Measurements from ENCODE around the gene FILIP1.

The FILIP1 gene

GRCh38 chr6:75283907-75284631 lies 209.5 kb downstream of the FILIP1 start:
- TF ChIP-seq CTCF (IDR thresholded peaks at IDR 0.05; ENCODE audit: extremely low read depth, insufficient read depth, missing control alignments), result no peak
- DNase-seq (ENCODE audit: low spot score), result no peak
- in situ Hi-C loops (cut with MboI; ENCODE audit: low pct_unique_long_range_greater_than_20kb, low sequenced_read_pairs, unreplicated experiment), result loop anchor here (25.0 kb wide), 1 partner anchor 253 kb away; no protein-coding TSS in a partner anchor

- DNase-seq (ENCODE audit: low spot score), result no peak
Observed at GRCh38 chr6:75282706-75283105, 210.9 kb downstream of the FILIP1 start.

GRCh38 chr6:75281653-75282052 lies 211.9 kb downstream of the FILIP1 start:
- peak; percentile 25 for DNase-seq (ENCODE audit: low spot score)
- no peak for TF ChIP-seq CTCF (IDR thresholded peaks at IDR 0.05; ENCODE audit: extremely low read depth, insufficient read depth, missing control alignments)
- in situ Hi-C loops (cut with MboI; ENCODE audit: low pct_unique_long_range_greater_than_20kb, low sequenced_read_pairs, unreplicated experiment), result loop anchor here (25.0 kb wide), 1 partner anchor 256 kb away; no protein-coding TSS in a partner anchor

More at GRCh38 chr6:75282706-75283105, 210.9 kb downstream of the FILIP1 start:
- TF ChIP-seq CTCF (IDR thresholded peaks at IDR 0.05; ENCODE audit: extremely low read depth, insufficient read depth, missing control alignments), result no peak
- in situ Hi-C loops (cut with MboI; ENCODE audit: low pct_unique_long_range_greater_than_20kb, low sequenced_read_pairs, unreplicated experiment), result loop anchor here (25.0 kb wide), 1 partner anchor 255 kb away; no protein-coding TSS in a partner anchor

- in situ Hi-C loops (cut with MboI; ENCODE audit: low pct_unique_long_range_greater_than_20kb, low sequenced_read_pairs, unreplicated experiment), result loop anchor here (25.0 kb wide), 1 partner anchor 257 kb away; no protein-coding TSS in a partner anchor
- no peak for TF ChIP-seq CTCF (IDR thresholded peaks at IDR 0.05; ENCODE audit: extremely low read depth, insufficient read depth, missing control alignments)
- no peak for DNase-seq (ENCODE audit: low spot score)
Observed at GRCh38 chr6:75280131-75280855, 213.3 kb downstream of the FILIP1 start.

GRCh38 chr6:75279418-75279817 lies 214.2 kb downstream of the FILIP1 start:
- no peak for TF ChIP-seq CTCF (IDR thresholded peaks at IDR 0.05; ENCODE audit: extremely low read depth, insufficient read depth, missing control alignments)
- in situ Hi-C loops (cut with MboI; ENCODE audit: low pct_unique_long_range_greater_than_20kb, low sequenced_read_pairs, unreplicated experiment), result loop anchor here (25.0 kb wide), 1 partner anchor 258 kb away; no protein-coding TSS in a partner anchor

GRCh38 chr6:75278474-75279077 lies 215.0 kb downstream of the FILIP1 start:
- no peak for TF ChIP-seq CTCF (IDR thresholded peaks at IDR 0.05; ENCODE audit: extremely low read depth, insufficient read depth, missing control alignments)
- in situ Hi-C loops (cut with MboI; ENCODE audit: low pct_unique_long_range_greater_than_20kb, low sequenced_read_pairs, unreplicated experiment), result loop anchor here (25.0 kb wide), 1 partner anchor 259 kb away; no protein-coding TSS in a partner anchor
- DNase-seq (ENCODE audit: low spot score), result no peak

More at GRCh38 chr6:75279418-75279817, 214.2 kb downstream of the FILIP1 start:
- DNase-seq (ENCODE audit: low spot score), result no peak
